ENCODE results near the gene TSC2. TPM values are rescaled to one million over a fixed set of nuclear protein-coding genes. Genes with fewer than 3 reads are reported as not detected.

Gene TSC2
- total and polyA plus RNA-seq, 2 of the 13 experiments (the other 11 are each of a cell fraction or from before 2014, with no cell fraction given): 19.6 to 40.4 TPM

GRCh38 chr16:2047330-2048115, at the start of gene TSC2, which contains the start of gene NTHL1 (continued):
- peak; percentile 19; the same call in 1 of the 2 replicates for TF ChIP-seq ZSCAN25 (CRISPR knock-in tag; IDR thresholded peaks at IDR 0.05)
- peak; percentile 49 for TF ChIP-seq CCDC6 (CRISPR knock-in tag; IDR thresholded peaks at IDR 0.05)
- peak; percentile 83 for TF ChIP-seq CBFB (CRISPR knock-in tag; IDR thresholded peaks at IDR 0.05)
- TF ChIP-seq WIZ (CRISPR knock-in tag; IDR thresholded peaks at IDR 0.05): 0 out of 2 replicates have a peak, but pooled peaks have one; percentile 44
- TF ChIP-seq MTF1 (CRISPR knock-in tag; IDR thresholded peaks at IDR 0.05): no peak
- peak; percentile 19; the same call in 1 of the 2 replicates for TF ChIP-seq ZNF788 (CRISPR knock-in tag; IDR thresholded peaks at IDR 0.05; ENCODE audit: borderline replicate concordance)
- 0 out of 2 replicates have a peak, but pooled peaks have one; percentile 8 for TF ChIP-seq RFX3 (CRISPR knock-in tag; IDR thresholded peaks at IDR 0.05)
- peak; percentile 48; the same call in 1 of the 2 replicates for TF ChIP-seq SKIL (CRISPR knock-in tag; IDR thresholded peaks at IDR 0.05; ENCODE audit: borderline replicate concordance)
- no peak for TF ChIP-seq ZNF7 (CRISPR knock-in tag; IDR thresholded peaks at IDR 0.05)
- peak; percentile 86; the same call in 1 of the 2 replicates for TF ChIP-seq ZC3H13 (CRISPR knock-in tag; IDR thresholded peaks at IDR 0.05)
- no peak for TF ChIP-seq ZFP36L2 (CRISPR knock-in tag; IDR thresholded peaks at IDR 0.05)
- TF ChIP-seq HCFC1 (IDR thresholded peaks at IDR 0.05; ENCODE audit: low read depth, low read length): peak; percentile 99
- no peak for TF ChIP-seq ZEB1 (IDR thresholded peaks at IDR 0.05; ENCODE audit: insufficient replicate concordance, low read depth)
- no peak for TF ChIP-seq TFAP4 (IDR thresholded peaks at IDR 0.05; ENCODE audit: borderline replicate concordance, low read depth)
- peak; percentile 73 for TF ChIP-seq ZNF781 (CRISPR knock-in tag; IDR thresholded peaks at IDR 0.05; ENCODE audit: borderline replicate concordance, not compliant biosample characterization)
- TF ChIP-seq SALL1 (CRISPR knock-in tag; IDR thresholded peaks at IDR 0.05): peak; percentile 78; the same call in 1 of the 2 replicates
- TF ChIP-seq ZNF280B (CRISPR knock-in tag; IDR thresholded peaks at IDR 0.05; ENCODE audit: borderline replicate concordance): peak; percentile 48; the same call in 1 of the 2 replicates
- peak; percentile 43; the same call in 1 of the 2 replicates for TF ChIP-seq MED1 (CRISPR knock-in tag; IDR thresholded peaks at IDR 0.05)
- no peak for TF ChIP-seq ZNF17 (CRISPR knock-in tag; IDR thresholded peaks at IDR 0.05)
- 0 out of 2 replicates have a peak, but pooled peaks have one; percentile 70 for TF ChIP-seq ZNF235 (CRISPR knock-in tag; IDR thresholded peaks at IDR 0.05; ENCODE audit: borderline replicate concordance)
- no peak for TF ChIP-seq SP1 (IDR thresholded peaks at IDR 0.05)
- peak; percentile 28; the same call in 1 of the 2 replicates for TF ChIP-seq SP1 (CRISPR knock-in tag; IDR thresholded peaks at IDR 0.05)
- no peak for TF ChIP-seq MAFK (conservative IDR thresholded peaks at IDR 0.05 in 1 of 2, IDR thresholded peaks at IDR 0.05 in 1 of 2; ENCODE audit: low read length in 2 of 2)
- TF ChIP-seq TBX2 (CRISPR knock-in tag; IDR thresholded peaks at IDR 0.05; ENCODE audit: borderline replicate concordance): peak; percentile 51; the same call in 1 of the 2 replicates
